HUES6 (cell line): ENCODE data around the gene CNTNAP5.

Source experiments
- H3K27ac ChIP-seq: 2 replicates; pipeline ENCODE4 v1.7.0; 2013; ENCODE audit warnings: low read depth, mild to moderate bottlenecking, low read length, inconsistent platforms
- H3K27me3 ChIP-seq: 2 replicates; pipeline ENCODE4 v1.6.1; 2013; ENCODE audit warnings: low read length; ENCODE audit not compliant: control insufficient read depth, insufficient read depth
- H3K36me3 ChIP-seq: 2 replicates; pipeline ENCODE4 v1.6.1; 2013; ENCODE audit warnings: low read length; ENCODE audit not compliant: control insufficient read depth, insufficient read depth
- H3K4me1 ChIP-seq: 2 replicates; pipeline ENCODE4 v1.6.1; 2013; ENCODE audit warnings: low read length; ENCODE audit not compliant: control insufficient read depth, insufficient read depth
- H3K4me3 ChIP-seq: 2 replicates; pipeline ENCODE4 v1.5.1; 2013; ENCODE audit warnings: low read depth, low read length
- H3K9ac ChIP-seq: one replicate; pipeline ENCODE4 v1.6.1; 2013; ENCODE audit warnings: mild to moderate bottlenecking, low read length
- H3K9me3 ChIP-seq: 2 replicates; pipeline ENCODE4 v1.6.1; 2013; ENCODE audit warnings: low read depth, low read length; ENCODE audit not compliant: control insufficient read depth, insufficient read depth

Gene CNTNAP5

DNA sequence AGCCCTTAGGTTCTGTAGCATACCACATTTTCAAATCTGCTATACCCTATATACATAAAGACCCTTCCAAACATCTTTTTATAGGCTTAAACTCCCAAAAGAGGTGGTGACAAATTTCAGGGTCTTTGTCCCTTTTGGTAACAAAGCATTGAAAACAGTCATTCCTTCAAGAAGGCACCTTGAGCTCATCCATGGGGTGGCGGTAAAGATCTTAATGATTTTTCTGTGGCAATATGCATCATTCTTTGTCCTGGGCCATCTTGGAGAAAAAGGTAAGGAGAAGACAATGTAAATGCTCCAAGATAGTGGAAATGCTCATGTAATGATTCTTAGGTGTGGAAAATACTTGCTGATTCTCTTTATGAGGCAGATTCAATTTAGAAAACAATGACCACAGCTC, 890.5 kb downstream of the CNTNAP5 start:
- H3K9me3 ChIP-seq = no peaks in the 10 kb centered on the region
- H3K9ac ChIP-seq = no peak overlapping the region
- no peaks in the 10 kb centered on the region for H3K36me3 ChIP-seq
- no peak overlapping the region for H3K27ac ChIP-seq
- no peaks in the 10 kb centered on the region for H3K27me3 ChIP-seq
- no peak overlapping the region for H3K4me3 ChIP-seq
- H3K4me1 ChIP-seq = no peaks in the 10 kb centered on the region

DNA sequence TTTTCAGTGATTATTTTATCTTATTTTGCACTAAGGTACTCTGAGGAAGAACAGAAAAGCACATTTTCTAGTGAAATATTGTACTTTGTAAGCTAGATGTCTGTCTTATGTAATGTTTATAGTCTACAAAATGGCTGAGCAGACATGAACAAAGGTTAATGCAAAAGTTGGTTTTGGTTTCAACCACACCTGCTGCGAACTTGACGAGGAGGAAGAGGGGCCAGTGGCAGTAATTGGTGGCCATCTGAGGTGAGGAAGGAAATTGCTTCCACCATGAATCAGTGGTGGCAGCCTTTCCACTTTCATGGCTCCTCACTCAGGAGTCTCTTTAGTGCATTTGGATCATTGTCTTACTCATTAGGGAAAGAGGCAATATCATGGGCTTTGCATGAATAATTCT, 894.2 kb downstream of the CNTNAP5 start:
- H3K36me3 ChIP-seq = no peaks in the 10 kb centered on the region
- H3K9me3 ChIP-seq = no peaks in the 10 kb centered on the region
- no peaks in the 10 kb centered on the region for H3K4me1 ChIP-seq
- H3K4me3 ChIP-seq = no peak overlapping the region
- no peak overlapping the region for H3K9ac ChIP-seq
- H3K27ac ChIP-seq = no peak overlapping the region
- H3K27me3 ChIP-seq = no peaks in the 10 kb centered on the region

DNA sequence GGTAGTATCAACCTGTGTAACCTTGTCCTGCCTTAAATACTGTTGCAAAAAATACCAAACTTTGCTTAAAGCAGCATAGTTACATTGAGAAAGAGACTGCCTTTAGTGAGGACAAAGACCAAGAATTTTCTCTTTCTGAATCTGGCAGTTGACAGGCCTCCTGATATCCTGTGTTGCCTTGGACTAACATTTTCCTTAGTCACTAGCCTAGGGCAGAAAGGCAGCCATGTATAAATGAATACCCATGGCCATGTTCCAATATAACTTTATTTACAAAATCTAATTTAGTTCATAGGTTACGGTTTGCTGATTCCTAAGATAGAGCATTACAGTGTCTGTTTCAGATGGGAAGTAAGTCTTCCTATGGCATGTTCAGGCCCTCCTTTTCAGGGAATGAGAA, 895.4 kb downstream of the CNTNAP5 start:
- H3K9me3 ChIP-seq = no peaks in the 10 kb centered on the region
- no peaks in the 10 kb centered on the region for H3K4me1 ChIP-seq
- no peaks in the 10 kb centered on the region for H3K27me3 ChIP-seq
- no peak overlapping the region for H3K27ac ChIP-seq
- no peak overlapping the region for H3K4me3 ChIP-seq
- no peak overlapping the region for H3K9ac ChIP-seq
- no peaks in the 10 kb centered on the region for H3K36me3 ChIP-seq

DNA sequence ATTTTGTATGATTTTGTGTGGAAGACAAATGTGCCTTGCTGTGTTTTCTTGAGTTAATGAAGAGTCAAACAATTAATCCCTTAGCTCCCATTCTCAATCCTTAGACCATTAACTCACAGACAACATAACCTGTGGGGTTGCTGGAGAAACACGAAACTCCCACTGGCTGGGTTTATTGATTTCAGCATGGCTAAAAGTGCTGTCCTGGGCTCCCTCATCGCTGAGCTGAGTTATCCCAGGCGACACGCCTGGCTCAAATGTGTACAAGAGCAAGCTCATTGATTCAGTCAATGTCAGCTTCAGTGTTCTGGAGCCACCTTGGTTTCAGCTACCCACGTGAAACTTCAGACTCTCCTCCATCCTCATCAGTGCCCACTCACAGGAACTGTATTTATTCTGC, 896.1 kb downstream of the CNTNAP5 start:
- Histone ChIP-seq H3K36me3 (no peaks in the 10 kb centered on the region), H3K27ac (no peak overlapping the region)

DNA sequence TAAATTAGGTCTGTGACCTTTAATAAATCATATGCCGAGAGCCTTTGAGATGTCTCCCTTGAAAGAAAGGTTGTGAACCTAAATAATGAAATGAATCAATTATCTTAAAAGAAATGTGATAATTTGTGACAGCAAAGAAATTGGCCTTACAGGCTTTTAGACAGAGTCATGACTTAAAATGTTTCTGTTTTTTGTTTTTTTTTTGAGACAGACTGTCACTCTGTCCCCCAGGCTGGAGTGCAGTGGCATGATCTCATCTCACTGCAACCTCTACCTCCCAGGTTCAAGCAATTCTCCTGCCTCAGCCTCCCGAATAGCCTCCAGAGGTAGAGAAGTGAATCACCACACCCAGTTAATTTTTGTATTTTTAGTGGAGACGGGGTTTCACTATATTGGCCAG, 898.0 kb downstream of the CNTNAP5 start:
- peaks cover 3% of the 10 kb centered on the region; the same call in 1 of the 2 replicates for H3K9me3 ChIP-seq
- H3K9ac ChIP-seq = no peak overlapping the region
- no peaks in the 10 kb centered on the region for H3K4me1 ChIP-seq
- H3K27ac ChIP-seq = no peak overlapping the region
- no peak overlapping the region for H3K4me3 ChIP-seq
- no peaks in the 10 kb centered on the region for H3K36me3 ChIP-seq
- H3K27me3 ChIP-seq = no peaks in the 10 kb centered on the region

More for the DNA sequence above, 896.1 kb downstream of the CNTNAP5 start:
- no peaks in the 10 kb centered on the region for H3K4me1 ChIP-seq
- no peak overlapping the region for H3K4me3 ChIP-seq
- no peaks in the 10 kb centered on the region for H3K27me3 ChIP-seq
- H3K9me3 ChIP-seq = no peaks in the 10 kb centered on the region
- H3K9ac ChIP-seq = no peak overlapping the region

DNA sequence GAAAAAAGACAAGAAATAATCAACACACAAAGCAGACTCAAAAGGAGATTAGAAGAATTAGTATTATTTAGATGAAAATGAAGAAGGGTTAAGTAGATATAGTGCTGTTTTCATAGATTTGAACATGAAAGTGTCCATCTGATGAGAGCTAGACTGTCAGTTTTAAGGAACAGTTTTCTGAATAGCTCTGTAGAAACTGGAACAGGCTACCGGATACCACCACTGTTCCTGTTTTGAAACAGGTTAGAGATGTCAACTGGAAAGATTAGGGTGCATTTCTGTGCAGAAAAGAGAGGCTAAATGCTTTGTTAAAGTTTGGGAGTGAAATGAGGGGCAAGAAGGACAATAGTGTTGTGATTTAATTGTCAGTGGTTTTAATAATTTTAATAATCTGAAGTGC, 908.8 kb downstream of the CNTNAP5 start:
- no peaks in the 10 kb centered on the region for H3K27me3 ChIP-seq
- H3K36me3 ChIP-seq = no peaks in the 10 kb centered on the region
- no peak overlapping the region for H3K27ac ChIP-seq
- H3K4me3 ChIP-seq = no peak overlapping the region
- no peak overlapping the region for H3K9ac ChIP-seq
- H3K4me1 ChIP-seq = no peaks in the 10 kb centered on the region
- H3K9me3 ChIP-seq = no peaks in the 10 kb centered on the region

DNA sequence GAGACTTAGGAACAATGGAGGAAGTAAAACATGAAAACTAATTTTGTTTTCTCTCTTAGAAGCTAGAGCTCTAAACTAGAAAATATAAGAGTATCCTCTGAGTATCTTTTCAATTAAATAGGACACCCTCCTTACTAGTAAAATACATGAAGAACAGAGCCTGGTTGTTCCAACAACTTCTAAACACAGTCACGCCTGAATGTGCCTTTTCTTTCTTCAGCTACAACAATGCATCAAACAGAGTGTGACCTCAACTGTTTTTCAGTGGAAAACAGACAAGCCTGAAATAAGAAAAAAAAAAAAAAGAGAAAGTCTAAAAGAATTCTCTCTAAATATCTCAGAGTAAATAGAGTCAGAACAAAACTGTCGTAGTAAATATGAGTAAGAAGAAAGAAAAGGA, 928.8 kb downstream of the CNTNAP5 start:
- Histone ChIP-seq H3K4me3 (no peak overlapping the region), H3K9me3 (no peaks in the 10 kb centered on the region), H3K27ac (no peak overlapping the region), H3K9ac (no peak overlapping the region), H3K36me3 (no peaks in the 10 kb centered on the region), H3K4me1 (no peaks in the 10 kb centered on the region), H3K27me3 (no peaks in the 10 kb centered on the region)

DNA sequence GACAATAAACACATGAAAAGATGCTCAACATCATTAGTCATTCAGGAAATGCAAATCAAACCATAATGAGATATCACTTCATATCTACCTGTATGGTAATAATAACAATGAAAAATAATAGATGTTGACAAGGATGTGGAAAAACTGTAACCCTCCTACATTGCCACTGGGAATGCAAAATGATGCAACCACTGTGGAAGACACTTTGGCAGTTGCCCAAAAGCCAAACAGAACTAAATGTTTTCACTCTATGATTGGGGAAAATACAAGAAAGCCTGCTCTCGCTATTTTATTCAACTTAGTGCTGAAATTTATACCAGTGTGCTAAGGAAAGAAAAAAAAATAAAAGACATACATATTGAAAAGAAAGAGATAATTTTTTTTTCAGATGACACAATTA, 934.5 kb downstream of the CNTNAP5 start:
- H3K4me1 ChIP-seq = no peaks in the 10 kb centered on the region
- H3K27ac ChIP-seq = no peak overlapping the region
- H3K9me3 ChIP-seq = no peaks in the 10 kb centered on the region
- H3K36me3 ChIP-seq = no peaks in the 10 kb centered on the region
- no peak overlapping the region for H3K4me3 ChIP-seq
- no peak overlapping the region for H3K9ac ChIP-seq
- H3K27me3 ChIP-seq = no peaks in the 10 kb centered on the region

DNA sequence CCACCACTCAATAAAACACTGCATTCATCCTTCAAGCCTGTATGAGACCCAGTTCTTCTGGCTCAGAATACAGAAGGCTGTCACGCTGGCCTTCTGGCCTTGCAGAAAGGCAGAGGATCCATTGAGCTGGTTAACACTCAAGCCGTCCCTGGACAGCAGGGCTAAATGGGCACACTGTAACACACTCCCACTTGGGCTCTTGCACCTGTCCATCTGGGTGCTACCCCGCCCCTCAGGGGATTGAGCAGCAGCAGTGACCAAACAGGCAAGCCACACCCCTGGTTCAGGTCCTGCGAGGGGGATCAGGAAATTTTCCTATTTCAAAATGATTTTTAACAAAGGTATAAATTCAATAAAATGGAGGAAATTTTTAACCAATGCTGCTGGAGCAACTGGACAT, 936.0 kb downstream of the CNTNAP5 start:
- H3K27me3 ChIP-seq = no peaks in the 10 kb centered on the region
- no peaks in the 10 kb centered on the region for H3K9me3 ChIP-seq
- H3K27ac ChIP-seq = no peak overlapping the region
- no peaks in the 10 kb centered on the region for H3K36me3 ChIP-seq
- no peak overlapping the region for H3K9ac ChIP-seq
- H3K4me3 ChIP-seq = no peak overlapping the region
- no peaks in the 10 kb centered on the region for H3K4me1 ChIP-seq
